HG02642 (cell line): Measurements from ENCODE around the gene CHD3.

ENCODE experiments used
- ATAC-seq: cut with Tn5 transposase; IDR thresholded peaks from one replicate; pipeline ENCODE4 v1.9.1; 2021; ENCODE audit warnings: mild to moderate bottlenecking; ENCODE audit not compliant: unreplicated experiment, poor library complexity

Gene CHD3

DNA sequence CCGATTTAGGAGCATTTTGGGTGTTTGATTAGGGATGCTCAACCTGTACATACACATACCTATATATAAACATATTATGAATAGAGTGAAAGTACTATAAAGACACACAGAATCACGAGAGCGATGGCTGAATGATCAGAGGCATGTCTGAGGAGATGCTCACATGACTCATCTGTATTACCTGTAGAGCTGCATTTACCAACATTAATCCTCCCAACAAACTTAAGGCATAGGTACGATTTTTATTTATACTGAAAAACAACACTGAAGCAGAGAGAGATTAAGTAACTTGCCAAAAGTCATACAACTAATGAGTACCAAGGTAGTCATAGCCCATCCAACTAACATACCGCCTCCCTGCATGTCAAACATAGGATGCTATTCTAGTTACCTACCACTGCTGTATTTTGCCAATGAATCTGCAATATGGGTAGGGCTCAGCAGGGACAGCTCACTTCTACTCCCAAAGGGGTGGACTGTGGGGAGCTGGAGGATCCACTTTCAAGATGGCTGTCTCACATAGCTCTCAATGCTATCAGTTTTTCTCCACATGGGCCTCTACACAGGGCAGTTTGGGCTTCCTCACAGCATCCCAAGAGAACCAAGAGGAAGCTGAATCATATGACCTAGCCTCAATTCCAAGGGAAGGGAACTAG lies 23.5 kb upstream of the CHD3 start:
- no peak for ATAC-seq

- ATAC-seq = no peak
Measured at GRCh38 chr17:7867881-7868329, 20.7 kb upstream of the CHD3 start.

GRCh38 chr17:7873051-7873450 lies 15.5 kb upstream of the CHD3 start:
- ATAC-seq = no peak

GRCh38 chr17:7875804-7876370 lies 12.7 kb upstream of the CHD3 start:
- no peak for ATAC-seq

- no peak for ATAC-seq
Measured at GRCh38 chr17:7878234-7878633, 10.4 kb upstream of the CHD3 start.

GRCh38 chr17:7880076-7880868 lies 8.3 kb upstream of the CHD3 start:
- no peak for ATAC-seq

GRCh38 chr17:7881276-7882054 lies 7.1 kb upstream of the CHD3 start:
- ATAC-seq = no peak

DNA sequence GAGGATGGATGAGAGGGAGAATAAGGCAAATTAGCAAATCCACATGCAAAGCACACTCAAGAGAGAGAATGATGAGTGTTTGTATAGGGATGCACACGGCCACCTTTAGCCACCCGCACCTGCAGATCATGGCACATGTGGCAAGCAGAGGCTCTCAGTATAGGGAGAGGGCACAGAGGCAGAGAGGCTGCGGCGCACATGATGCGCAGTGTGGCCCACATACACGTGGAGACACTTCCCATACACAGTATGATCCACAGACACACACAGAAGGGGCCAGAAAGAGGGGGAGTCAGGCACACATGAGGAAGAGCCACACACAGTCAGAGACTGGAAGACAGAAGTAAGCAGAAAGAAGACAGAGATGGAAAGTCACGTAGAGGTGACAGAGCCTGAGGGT lies 6.5 kb upstream of the CHD3 start:
- ATAC-seq = no peak

- ATAC-seq = no peak
Measured at GRCh38 chr17:7882629-7883028, 6.0 kb upstream of the CHD3 start.

- no peak for ATAC-seq
Measured at GRCh38 chr17:7883781-7884386, 4.7 kb upstream of the CHD3 start.

GRCh38 chr17:7884581-7885366 lies 3.8 kb upstream of the CHD3 start:
- ATAC-seq = peak; percentile 5

GRCh38 chr17:7885367-7886226 lies 3.0 kb upstream of the CHD3 start:
- ATAC-seq = peak; percentile 35

- ATAC-seq = peak; percentile 21
Measured at GRCh38 chr17:7886227-7887037, 2.2 kb upstream of the CHD3 start.

DNA sequence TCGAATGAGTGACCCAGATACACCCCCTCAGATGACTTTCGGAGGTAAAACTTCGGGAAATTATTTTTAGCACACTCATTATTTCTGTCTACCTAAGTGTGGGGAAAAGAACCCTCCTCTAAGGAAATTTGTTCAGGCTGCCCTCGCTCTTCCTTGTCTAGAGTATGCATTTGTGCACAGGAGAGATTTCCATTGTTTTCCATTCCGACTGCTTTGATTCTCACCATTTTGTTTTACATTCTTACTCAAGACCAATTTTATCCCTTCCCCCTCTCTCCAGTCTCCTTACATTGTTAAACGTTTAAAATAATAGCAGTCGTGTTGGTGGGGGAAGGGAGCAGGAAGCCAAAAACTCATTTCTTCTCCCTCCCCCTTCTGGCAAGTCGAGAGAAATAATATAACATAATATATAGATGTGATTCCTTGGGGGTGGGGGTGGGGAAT lies 1.5 kb upstream of the CHD3 start:
- ATAC-seq = no peak

- ATAC-seq = peak; percentile 54
Measured at GRCh38 chr17:7887482-7888183, 956 bp upstream of the CHD3 start.

GRCh38 chr17:7889166-7889955 lies 772 bp downstream of the CHD3 start:
- ATAC-seq = no peak
